HG02571 (cell line): ENCODE results near the gene EIF4E2.

ENCODE experiments used
- ATAC-seq: cut with Tn5 transposase; IDR thresholded peaks from one replicate; pipeline ENCODE4 v1.9.1; 2021; ENCODE audit warnings: mild to moderate bottlenecking, moderate library complexity; ENCODE audit not compliant: unreplicated experiment

EIF4E2 gene

DNA sequence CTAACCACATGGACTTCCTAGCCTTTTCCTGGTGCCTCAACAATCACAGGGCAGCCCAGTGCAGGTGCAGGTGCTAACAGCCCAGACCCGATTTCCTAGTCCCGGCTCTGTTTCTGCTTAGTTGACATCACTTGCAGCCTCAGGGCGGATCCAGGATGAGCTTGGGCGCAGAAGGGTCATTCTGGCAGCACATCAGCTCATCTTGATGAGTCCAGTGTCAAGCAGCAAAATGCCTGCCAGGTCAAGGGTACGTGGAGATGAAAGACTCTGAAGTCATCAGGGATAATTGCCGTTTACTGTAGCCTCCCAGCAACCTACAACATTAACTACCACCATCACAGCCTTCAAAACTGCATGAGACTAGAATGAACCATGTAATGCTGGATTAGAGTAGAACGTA lies 43.5 kb downstream of the EIF4E2 start:
- ATAC-seq, result no peak

DNA sequence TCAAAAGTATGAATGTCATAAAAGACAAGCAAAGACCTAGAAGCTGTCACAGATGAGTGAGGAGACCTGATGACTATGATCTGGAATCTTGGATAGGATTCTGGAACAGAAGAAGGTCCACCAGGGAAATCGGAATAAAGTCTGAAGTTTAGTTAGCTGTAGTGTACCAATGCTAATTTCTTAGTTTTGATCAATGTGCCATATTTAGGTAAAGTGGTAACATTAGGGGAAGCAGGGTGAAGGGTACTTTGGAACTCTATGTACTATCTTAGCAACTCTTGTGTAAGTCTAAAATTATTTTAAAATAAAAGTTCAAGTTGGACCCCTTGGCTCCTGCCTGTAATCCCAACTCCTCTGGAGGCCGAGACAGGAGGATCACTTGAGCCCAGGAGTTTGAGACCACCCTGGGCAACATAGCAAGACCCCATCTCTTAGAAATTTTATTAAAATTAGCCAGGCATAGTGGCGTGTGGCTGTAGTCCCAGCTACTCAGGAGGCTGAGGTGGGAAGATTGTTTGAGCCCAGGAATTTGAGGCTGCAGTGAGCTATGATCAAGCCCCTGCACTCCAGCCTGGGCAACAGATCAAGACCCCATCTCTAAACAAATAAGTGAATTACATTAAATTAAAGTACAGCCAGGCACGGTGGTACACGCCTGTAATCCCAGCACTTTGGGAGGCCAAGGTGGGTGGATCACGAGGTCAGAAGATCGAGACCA lies 47.0 kb downstream of the EIF4E2 start:
- no peak for ATAC-seq

DNA sequence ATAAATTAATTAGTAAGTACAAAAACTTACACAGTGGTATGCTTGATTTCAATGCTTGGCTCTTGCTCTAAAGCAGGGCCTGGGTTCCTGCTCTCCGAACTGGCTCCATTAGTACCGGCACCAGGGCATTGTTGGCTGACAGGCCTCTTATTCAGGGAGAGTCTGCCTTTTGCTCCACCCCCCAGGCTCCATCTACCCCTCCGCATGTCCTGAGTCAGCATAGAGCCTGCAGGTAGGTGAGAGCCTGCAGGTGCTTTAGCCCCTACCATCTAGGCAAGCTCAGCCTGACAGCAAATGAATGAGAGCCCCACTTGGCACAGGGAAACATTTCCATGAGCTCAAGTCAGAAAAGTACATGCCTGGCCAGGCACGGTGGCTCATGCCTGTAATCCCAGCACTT lies 47.8 kb downstream of the EIF4E2 start:
- no peak for ATAC-seq

DNA sequence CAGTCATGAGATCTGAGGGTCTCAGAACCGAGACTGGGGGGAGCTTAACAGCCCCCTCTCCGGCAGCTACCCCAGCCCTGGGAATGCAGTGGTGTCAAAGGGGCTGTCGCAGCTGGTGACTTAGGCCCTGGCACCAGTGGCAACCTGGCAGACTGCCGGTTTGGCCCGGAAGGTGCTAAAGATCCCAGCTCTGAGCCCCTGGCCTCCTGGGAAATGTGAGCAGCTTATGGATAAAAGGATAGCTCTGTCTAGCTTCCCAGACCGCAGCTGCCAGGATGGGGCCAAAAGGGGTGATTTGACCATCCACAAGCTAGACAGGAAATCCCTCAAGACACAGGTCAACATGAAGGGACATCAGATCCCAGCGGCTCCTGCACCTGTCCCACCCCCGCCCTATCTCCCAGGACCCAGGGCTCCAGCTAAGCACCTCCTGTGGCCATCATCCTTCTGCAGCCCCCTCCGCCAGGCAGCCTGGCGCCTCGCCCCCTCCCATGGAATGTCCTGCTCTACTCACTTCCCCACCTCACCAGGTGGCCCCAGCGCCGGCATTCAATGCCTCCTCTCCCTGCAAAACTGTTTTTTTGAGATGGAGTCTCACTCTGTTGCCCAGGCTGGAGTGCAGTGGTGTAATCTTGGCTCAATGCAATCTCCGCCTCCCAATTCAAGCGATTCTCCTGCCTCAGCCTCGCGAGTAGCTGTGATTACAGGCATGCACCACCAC lies 49.7 kb downstream of the EIF4E2 start:
- no peak for ATAC-seq

DNA sequence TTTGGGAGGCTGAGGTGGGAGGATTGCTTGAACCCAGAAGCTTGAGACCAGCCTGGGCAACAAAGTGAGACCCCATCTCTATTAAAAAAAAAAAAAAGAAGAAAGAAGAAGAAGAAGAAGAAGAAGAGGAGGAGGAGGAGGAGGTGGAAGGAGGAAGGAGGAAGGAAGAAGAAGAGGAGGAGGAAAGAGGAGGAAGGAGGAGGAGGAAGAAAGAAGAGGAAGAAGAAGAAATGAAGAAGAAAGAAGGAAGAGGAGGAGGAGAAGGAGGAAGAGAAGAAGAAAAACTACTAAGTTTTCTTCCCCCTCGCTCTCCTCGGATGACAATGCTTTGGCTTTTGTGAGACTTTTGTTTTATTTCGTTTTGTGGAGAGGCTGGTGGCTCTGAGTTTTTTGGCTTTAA lies 52.8 kb downstream of the EIF4E2 start:
- no peak for ATAC-seq

DNA sequence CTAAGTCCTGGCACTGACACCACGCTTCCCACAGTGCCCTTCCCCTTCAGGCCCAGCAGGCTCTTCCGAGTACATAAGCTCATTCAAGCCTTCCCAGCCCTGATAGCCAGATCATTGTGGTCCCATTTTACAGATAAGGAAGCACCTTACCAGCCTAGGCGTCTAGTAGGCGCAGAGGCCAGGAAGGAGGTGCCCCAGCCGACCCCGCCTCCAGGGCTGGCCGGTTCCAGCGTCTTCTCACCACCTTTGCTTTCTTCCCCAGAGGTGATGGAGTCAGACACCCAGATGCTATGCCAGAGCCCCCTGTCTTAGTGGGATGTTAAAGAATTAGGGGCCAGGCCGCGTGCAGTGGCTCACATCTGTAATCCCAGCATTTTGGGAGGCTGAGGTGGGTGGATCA lies 54.0 kb downstream of the EIF4E2 start:
- ATAC-seq, result no peak

DNA sequence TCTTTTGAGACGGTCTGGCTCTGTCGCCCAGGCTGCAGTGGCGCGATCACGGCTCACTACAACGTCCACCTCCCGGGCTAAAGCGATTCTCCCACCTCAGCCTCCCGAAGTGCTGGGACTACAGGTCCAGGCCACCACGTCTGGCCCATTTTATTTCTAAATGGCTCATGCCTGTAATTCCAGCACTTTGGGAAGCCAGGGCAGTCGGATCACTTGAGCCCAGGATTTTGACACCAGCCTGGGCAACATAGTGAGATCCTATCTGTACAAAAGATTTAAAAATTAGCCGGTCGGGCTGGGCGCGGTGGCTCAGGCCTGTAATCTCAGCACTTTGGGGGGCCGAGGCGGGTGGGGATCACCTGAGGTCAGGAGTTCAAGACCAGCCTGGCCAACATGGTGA lies 56.5 kb downstream of the EIF4E2 start:
- ATAC-seq, result no peak

DNA sequence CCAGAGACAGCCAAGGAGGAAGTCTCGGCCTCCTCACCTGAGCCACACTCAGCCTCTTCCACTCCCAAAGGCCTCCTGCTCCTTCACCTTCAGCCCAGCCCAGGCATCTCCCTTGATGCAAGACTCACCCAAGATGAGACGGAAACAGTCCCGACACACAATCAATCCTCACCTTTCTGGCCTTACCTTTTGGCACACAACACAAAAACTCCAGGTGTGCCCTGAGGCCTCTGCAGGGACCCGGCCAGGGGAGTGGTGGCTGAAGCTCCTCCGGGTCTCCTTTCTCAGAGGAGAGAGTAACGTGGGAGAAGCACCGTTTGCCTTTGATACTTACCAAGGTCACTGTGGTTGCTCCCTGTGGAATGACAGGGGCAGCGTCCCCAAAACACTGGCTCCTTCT lies 59.1 kb downstream of the EIF4E2 start:
- ATAC-seq, result no peak

DNA sequence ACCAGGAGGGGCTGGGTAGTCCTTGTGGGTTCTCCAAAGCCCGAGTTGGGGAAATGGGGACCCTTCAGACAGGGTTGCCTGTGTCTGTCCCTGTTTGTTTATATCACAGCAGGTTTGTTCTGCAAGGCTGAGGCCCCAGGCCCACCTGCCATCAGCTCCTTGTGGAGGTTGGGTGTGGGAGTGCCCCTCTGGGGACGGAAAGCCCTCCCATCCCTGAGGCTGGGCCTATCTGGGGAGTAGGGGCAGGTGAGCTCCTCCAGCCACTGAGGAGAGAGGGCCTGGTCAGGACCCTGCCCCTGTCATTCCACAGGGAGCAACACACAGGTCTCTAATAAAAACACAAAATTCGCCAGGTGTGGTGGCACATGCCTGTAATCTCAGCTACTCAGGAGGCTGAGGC lies 59.6 kb downstream of the EIF4E2 start:
- no peak for ATAC-seq

DNA sequence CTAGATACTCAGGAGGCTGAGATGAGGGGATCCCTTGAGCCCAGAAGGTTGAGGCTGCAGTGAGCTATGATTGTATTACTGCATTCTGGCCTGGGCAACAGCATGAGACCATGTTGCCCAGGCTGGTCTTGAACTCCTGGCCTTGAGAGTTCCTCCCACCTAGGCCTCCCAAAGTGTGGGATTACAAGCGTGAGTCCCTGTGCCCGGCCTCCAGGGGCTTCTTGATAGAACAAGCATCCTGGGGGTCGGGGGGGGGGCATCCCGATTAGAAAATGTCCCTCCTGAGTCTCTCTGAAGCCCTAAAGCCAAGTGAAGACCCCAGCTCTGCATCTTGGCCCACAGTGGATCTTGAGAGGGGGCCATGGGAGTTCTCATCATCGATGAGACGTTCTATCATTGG lies 60.6 kb downstream of the EIF4E2 start:
- ATAC-seq, result no peak

DNA sequence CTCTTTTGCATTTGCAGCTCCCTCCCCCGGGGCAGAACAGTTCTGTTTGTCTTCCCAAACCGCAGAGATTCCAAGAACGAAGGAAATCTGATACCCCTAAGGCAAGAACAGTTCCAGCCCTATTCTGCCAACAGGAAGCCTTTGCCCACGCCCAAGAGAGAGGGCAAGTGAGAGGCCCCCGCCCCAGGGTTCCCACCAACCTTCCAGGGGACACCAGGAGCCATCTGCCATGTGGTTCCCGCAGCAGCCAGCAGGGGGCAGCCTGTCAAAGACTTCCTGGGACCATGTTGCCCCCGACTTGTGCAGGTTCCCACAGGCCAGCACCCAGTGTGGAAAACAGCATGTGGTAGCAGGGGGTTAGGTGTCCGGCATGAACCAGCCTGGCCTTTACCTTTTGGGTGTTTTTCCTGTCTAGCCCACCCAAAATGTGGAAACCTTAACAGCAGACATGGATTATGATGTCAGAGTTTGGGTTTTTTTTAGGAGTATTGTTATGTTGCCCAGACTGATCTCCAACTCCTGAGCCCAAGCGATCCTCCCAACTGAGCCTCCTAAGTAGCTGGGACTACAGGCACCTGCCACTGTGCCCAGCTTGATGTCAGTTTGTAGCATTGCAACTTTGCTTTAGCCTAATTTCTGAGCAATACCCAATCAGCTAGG lies 61.2 kb downstream of the EIF4E2 start:
- no peak for ATAC-seq

DNA sequence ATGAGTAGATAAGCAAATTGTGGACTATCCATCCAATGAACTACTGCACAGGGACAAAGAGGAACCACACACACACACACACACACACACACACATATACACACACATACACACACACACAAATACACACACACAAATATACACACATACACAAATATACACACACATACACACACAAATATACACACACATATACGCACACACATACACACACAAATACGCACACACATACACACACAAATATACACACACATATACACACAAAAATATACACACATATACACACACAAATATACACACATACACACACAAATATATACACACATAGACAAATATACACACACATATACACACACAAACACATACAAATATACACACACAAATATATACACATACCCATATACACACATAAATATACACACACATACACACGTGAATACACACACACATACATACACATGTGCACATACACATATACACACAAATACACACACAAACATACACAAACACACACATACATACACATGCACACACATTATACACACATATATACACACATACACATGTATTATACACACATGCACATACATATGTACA lies 63.1 kb downstream of the EIF4E2 start:
- no peak for ATAC-seq

DNA sequence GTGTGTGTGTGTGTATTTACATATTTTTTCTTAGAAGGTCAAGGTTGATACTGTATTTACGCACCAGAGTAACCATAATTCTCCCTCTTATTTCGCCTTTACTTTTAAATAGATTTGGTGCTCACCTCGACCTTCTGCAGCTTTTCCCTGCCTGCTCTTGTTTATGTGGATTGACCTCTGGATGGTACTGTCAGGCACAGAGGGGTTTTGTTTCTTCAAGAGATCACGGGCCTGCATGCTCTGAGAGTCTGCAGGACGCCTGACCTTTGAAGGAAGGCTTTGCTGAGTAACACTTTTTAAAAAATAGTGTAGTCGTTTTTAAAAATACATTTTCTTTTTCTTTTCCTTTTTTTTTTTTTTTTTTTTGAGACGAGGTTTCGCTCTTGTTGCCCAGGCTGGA lies 64.8 kb downstream of the EIF4E2 start:
- ATAC-seq, result no peak
